DOHH2 (cell line): ENCODE measurements around the gene ANKRD6.

Experiments
- CTCF ChIP-seq: fragments of 200-600 bp; sonication (generic); IDR thresholded peaks from one replicate; pipeline ENCODE4 v1.5.1; 2014; ENCODE audit warnings: antibody characterized with exemption, mild to moderate bottlenecking, low read depth, low read length; ENCODE audit not compliant: poor library complexity, severe bottlenecking
- EZH2phosphoT487 ChIP-seq: fragments of 200-600 bp; sonication (generic); IDR thresholded peaks from 2 replicates; pipeline ENCODE4 v1.6.1; 2017; ENCODE audit warnings: borderline replicate concordance, mild to moderate bottlenecking, antibody characterized with exemption, low read length, moderate library complexity, mixed read lengths

GRCh38 chr6:89675949-89676748 is 243.2 kb downstream of the ANKRD6 start:
- TF ChIP-seq EZH2phosphoT487 (no peak), CTCF (no peak)
